DOHH2 (cell line): ENCODE results near the gene INSM1.

ENCODE experiments used
- H3F3A ChIP-seq: fragments of 200-600 bp; sonication (generic), shearing (Covaris generic); 2 replicates; pipeline ENCODE4 v1.6.0; 2016; ENCODE audit warnings: antibody characterized with exemption, mild to moderate bottlenecking; ENCODE audit not compliant: control insufficient read depth, insufficient read depth
- H3K27ac ChIP-seq: fragments of 200-600 bp; sonication (generic); 2 replicates; pipeline ENCODE4 v1.5.1; 2014; ENCODE audit warnings: low read depth, mild to moderate bottlenecking, low read length, moderate library complexity
- H3K27me3 ChIP-seq: fragments of 200-600 bp; sonication (generic); 2 replicates; pipeline ENCODE4 v1.6.1; 2014; ENCODE audit warnings: mild to moderate bottlenecking, low read length, mixed read lengths; ENCODE audit not compliant: control insufficient read depth
- H3K36me3 ChIP-seq: fragments of 200-600 bp; sonication (generic); 2 replicates; pipeline ENCODE4 v1.6.1; 2014; ENCODE audit warnings: mild to moderate bottlenecking, low read length, moderate library complexity, mixed read lengths; ENCODE audit not compliant: control insufficient read depth
- H3K4me1 ChIP-seq: fragments of 200-600 bp; sonication (generic); 2 replicates; pipeline ENCODE4 v1.6.1; 2014; ENCODE audit warnings: mild to moderate bottlenecking, low read length, mixed read lengths; ENCODE audit not compliant: control insufficient read depth
- H3K4me2 ChIP-seq: fragments of 200-600 bp; sonication (generic); 2 replicates; pipeline ENCODE4 v1.6.0; 2014; ENCODE audit warnings: mild to moderate bottlenecking, low read length, moderate library complexity
- H3K4me3 ChIP-seq: fragments of 200-600 bp; sonication (generic); 2 replicates; pipeline ENCODE4 v1.5.1; 2014; ENCODE audit warnings: mild to moderate bottlenecking, low read length, mixed read lengths
- H3K79me2 ChIP-seq: fragments of 200-600 bp; sonication (generic); 2 replicates; pipeline ENCODE4 v1.6.1; 2014; ENCODE audit warnings: mild to moderate bottlenecking, low read length, mixed read lengths; ENCODE audit not compliant: control insufficient read depth
- H3K9me2 ChIP-seq: fragments of 200-600 bp; sonication (generic); replicated peaks from 2 replicates; pipeline ENCODE4 v1.6.1; 2014; ENCODE audit warnings: mild to moderate bottlenecking, low read length, mixed read lengths; ENCODE audit not compliant: control insufficient read depth
- H3K9me3 ChIP-seq: fragments of 200-600 bp; sonication (generic); 2 replicates; pipeline ENCODE4 v1.6.1; 2014; ENCODE audit warnings: antibody characterized with exemption, low read length, mixed read lengths; ENCODE audit not compliant: control insufficient read depth, insufficient read depth
- H4K20me1 ChIP-seq: fragments of 200-600 bp; sonication (generic); 2 replicates; pipeline ENCODE4 v1.6.0; 2014; ENCODE audit warnings: low read depth, mild to moderate bottlenecking, antibody characterized with exemption, low read length, moderate library complexity; ENCODE audit not compliant: control insufficient read depth, insufficient read depth
- CTCF ChIP-seq: fragments of 200-600 bp; sonication (generic); IDR thresholded peaks from one replicate; pipeline ENCODE4 v1.5.1; 2014; ENCODE audit warnings: antibody characterized with exemption, mild to moderate bottlenecking, low read depth, low read length; ENCODE audit not compliant: poor library complexity, severe bottlenecking
- EZH2phosphoT487 ChIP-seq: fragments of 200-600 bp; sonication (generic); IDR thresholded peaks from 2 replicates; pipeline ENCODE4 v1.6.1; 2017; ENCODE audit warnings: borderline replicate concordance, mild to moderate bottlenecking, antibody characterized with exemption, low read length, moderate library complexity, mixed read lengths

The INSM1 gene

GRCh38 chr20:20413810-20414281 is 45.9 kb downstream of the INSM1 start:
- Histone ChIP-seq H3K27me3 (no peaks in the 10 kb centered on the region), H3K27ac (no peak overlapping the region), H3K4me2 (no peak overlapping the region), H3K4me3 (no peak overlapping the region), H3K4me1 (no peaks in the 10 kb centered on the region), H3K79me2 (no peaks in the 10 kb centered on the region), H3K9me3 (no peaks in the 10 kb centered on the region), H3K9me2 (no peaks in the 10 kb centered on the region), H4K20me1 (no peaks in the 10 kb centered on the region), H3F3A (no peaks in the 10 kb centered on the region), H3K36me3 (no peaks in the 10 kb centered on the region)
- TF ChIP-seq EZH2phosphoT487: no peak
- no peak for TF ChIP-seq CTCF

- H3K9me3 ChIP-seq: no peaks in the 10 kb centered on the region
- TF ChIP-seq CTCF: no peak
- TF ChIP-seq EZH2phosphoT487: no peak
- H4K20me1 ChIP-seq: no peaks in the 10 kb centered on the region
- no peaks in the 10 kb centered on the region for H3K79me2 ChIP-seq
- no peaks in the 10 kb centered on the region for H3K9me2 ChIP-seq
- no peaks in the 10 kb centered on the region for H3K36me3 ChIP-seq
- H3K4me2 ChIP-seq: no peak overlapping the region
- H3K4me3 ChIP-seq: no peak overlapping the region
- H3K27ac ChIP-seq: no peak overlapping the region
- no peaks in the 10 kb centered on the region for H3K27me3 ChIP-seq
- H3K4me1 ChIP-seq: no peaks in the 10 kb centered on the region
- no peaks in the 10 kb centered on the region for H3F3A ChIP-seq
Measured at GRCh38 chr20:20414640-20415220, 46.8 kb downstream of the INSM1 start.

GRCh38 chr20:20415321-20415720 is 47.4 kb downstream of the INSM1 start:
- H3K79me2 ChIP-seq: no peaks in the 10 kb centered on the region
- no peaks in the 10 kb centered on the region for H4K20me1 ChIP-seq
- no peak overlapping the region for H3K27ac ChIP-seq
- H3F3A ChIP-seq: no peaks in the 10 kb centered on the region
- no peak overlapping the region for H3K4me3 ChIP-seq
- TF ChIP-seq CTCF (no peak), EZH2phosphoT487 (no peak)
- no peak overlapping the region for H3K4me2 ChIP-seq
- no peaks in the 10 kb centered on the region for H3K27me3 ChIP-seq
- no peaks in the 10 kb centered on the region for H3K4me1 ChIP-seq
- no peaks in the 10 kb centered on the region for H3K9me2 ChIP-seq
- H3K36me3 ChIP-seq: no peaks in the 10 kb centered on the region
- H3K9me3 ChIP-seq: no peaks in the 10 kb centered on the region
